Neural progenitor cell (in vitro differentiated cells): Measurements from ENCODE around the gene EDC4.

Experiments used
- EZH2 ChIP-seq: fragments of 200-600 bp; sonication (generic); IDR thresholded peaks from 2 replicates; pipeline ENCODE4 v1.6.1; 2017; ENCODE audit warnings: antibody characterized with exemption, mild to moderate bottlenecking, moderate library complexity
- EZH2phosphoT487 ChIP-seq: fragments of 200-600 bp; sonication (generic); IDR thresholded peaks from 2 replicates; pipeline ENCODE4 v1.6.1; 2017; ENCODE audit warnings: antibody characterized with exemption
- TF ChIP-seq, protein P1 (sequence below): fragments of 200-600 bp; sonication (generic); IDR thresholded peaks from 2 replicates; pipeline ENCODE4 v1.5.1; 2017; ENCODE audit warnings: antibody characterized with exemption, mild to moderate bottlenecking

DNA sequence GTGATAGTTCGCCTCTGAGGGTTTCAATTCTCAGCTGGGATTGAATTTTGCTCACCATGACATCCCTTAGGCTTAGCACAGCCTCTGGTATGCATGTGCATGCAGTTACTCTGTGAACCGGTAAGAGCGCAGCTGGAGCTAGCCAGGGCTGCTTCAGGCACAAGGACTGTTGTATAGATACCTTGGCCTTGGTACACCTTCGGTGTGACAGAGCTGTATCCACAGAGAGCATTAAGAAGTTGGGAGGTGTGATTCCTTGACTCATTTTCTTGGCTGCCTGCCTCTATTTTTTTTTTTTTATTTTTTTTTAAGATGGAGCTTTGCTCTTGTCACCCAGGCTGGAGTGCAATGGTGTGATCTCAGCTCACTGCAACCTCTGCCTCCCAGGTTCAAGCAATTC, 28.4 kb upstream of the EDC4 start:
- TF ChIP-seq, protein P1, sequence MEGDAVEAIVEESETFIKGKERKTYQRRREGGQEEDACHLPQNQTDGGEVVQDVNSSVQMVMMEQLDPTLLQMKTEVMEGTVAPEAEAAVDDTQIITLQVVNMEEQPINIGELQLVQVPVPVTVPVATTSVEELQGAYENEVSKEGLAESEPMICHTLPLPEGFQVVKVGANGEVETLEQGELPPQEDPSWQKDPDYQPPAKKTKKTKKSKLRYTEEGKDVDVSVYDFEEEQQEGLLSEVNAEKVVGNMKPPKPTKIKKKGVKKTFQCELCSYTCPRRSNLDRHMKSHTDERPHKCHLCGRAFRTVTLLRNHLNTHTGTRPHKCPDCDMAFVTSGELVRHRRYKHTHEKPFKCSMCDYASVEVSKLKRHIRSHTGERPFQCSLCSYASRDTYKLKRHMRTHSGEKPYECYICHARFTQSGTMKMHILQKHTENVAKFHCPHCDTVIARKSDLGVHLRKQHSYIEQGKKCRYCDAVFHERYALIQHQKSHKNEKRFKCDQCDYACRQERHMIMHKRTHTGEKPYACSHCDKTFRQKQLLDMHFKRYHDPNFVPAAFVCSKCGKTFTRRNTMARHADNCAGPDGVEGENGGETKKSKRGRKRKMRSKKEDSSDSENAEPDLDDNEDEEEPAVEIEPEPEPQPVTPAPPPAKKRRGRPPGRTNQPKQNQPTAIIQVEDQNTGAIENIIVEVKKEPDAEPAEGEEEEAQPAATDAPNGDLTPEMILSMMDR = no peak
- no peak for TF ChIP-seq EZH2
- no peak for TF ChIP-seq EZH2phosphoT487
